Neutrophil (primary cell): ENCODE data around the gene SPATA18.
"Not testable (repeated sequence)": the region's sequence is repeated elsewhere in the genome, so short reads cannot be mapped to it uniquely, and the experiment has no call there.

Experiments used
- H3K27ac ChIP-seq: fragments of 200-600 bp; sonication (generic); 2 replicates; pipeline ENCODE4 v1.5.1; 2016; ENCODE audit warnings: mild to moderate bottlenecking, moderate library complexity
- H3K27me3 ChIP-seq: fragments of 200-600 bp; sonication (generic); 2 replicates; pipeline ENCODE4 v1.6.0; 2016; ENCODE audit warnings: mild to moderate bottlenecking
- H3K36me3 ChIP-seq: fragments of 200-600 bp; sonication (generic); 2 replicates; pipeline ENCODE4 v1.5.1; 2017
- H3K4me1 ChIP-seq, 2 experiments: fragments of 200-600 bp in 1 of 2; sonication (generic) in 1 of 2; 1 replicate in 1 of 2; 2 replicates in 1 of 2; pipeline versions ENCODE4 v1.5.1 to v1.6.1; 2013 to 2016; ENCODE audit warnings: low read depth in 1 of 2, low read length in 1 of 2, mild to moderate bottlenecking in 1 of 2, moderate library complexity in 1 of 2; ENCODE audit not compliant: control insufficient read depth in 1 of 2, insufficient read depth in 1 of 2
- H3K4me3 ChIP-seq, 2 experiments: fragments of 200-600 bp in 1 of 2; sonication (generic) in 1 of 2; 1 replicate in 1 of 2; 2 replicates in 1 of 2; pipeline ENCODE4 v1.5.1; 2013 to 2016; ENCODE audit warnings: low read depth in 1 of 2, low read length in 1 of 2, mild to moderate bottlenecking in 1 of 2, moderate library complexity in 1 of 2
- H3K9me3 ChIP-seq: fragments of 200-600 bp; sonication (generic); 2 replicates; pipeline ENCODE4 v1.5.1; 2016
- CTCF ChIP-seq: fragments of 200-600 bp; sonication (generic); IDR thresholded peaks from 2 replicates; pipeline ENCODE4 v1.5.1; 2016; ENCODE audit warnings: antibody characterized with exemption

The SPATA18 gene

GRCh38 chr4:52126226-52126625 lies 75.1 kb downstream of the SPATA18 start:
- no peak overlapping the region for H3K4me3 ChIP-seq
- no peaks in the 10 kb centered on the region for H3K27me3 ChIP-seq
- H3K4me1 ChIP-seq: no peaks in the 10 kb centered on the region
- no peaks in the 10 kb centered on the region for H3K9me3 ChIP-seq
- H3K36me3 ChIP-seq: no peaks in the 10 kb centered on the region
- no peak overlapping the region for H3K27ac ChIP-seq
- TF ChIP-seq CTCF: no peak

- H3K9me3 ChIP-seq: no peaks in the 10 kb centered on the region
- no peak for TF ChIP-seq CTCF
- no peaks in the 10 kb centered on the region for H3K36me3 ChIP-seq
- no peaks in the 10 kb centered on the region for H3K4me1 ChIP-seq
- H3K27ac ChIP-seq: no peak overlapping the region
- H3K27me3 ChIP-seq: no peaks in the 10 kb centered on the region
- no peak overlapping the region for H3K4me3 ChIP-seq
These were observed 75.9 kb downstream of the SPATA18 start for GRCh38 chr4:52126966-52127365.

- Histone ChIP-seq H3K36me3 (no peaks in the 10 kb centered on the region), H3K9me3 (no peaks in the 10 kb centered on the region), H3K4me1 (no peaks in the 10 kb centered on the region), H3K27me3 (no peaks in the 10 kb centered on the region), H3K4me3 (no peak overlapping the region), H3K27ac (no peak overlapping the region)
- no peak for TF ChIP-seq CTCF
These were observed 84.1 kb downstream of the SPATA18 start for GRCh38 chr4:52135171-52135570.

- not testable (repeated sequence) for H3K4me1 ChIP-seq, H3K4me3 ChIP-seq, H3K27me3 ChIP-seq, H3K27ac ChIP-seq, H3K9me3 ChIP-seq, H3K36me3 ChIP-seq
These were observed 86.0 kb downstream of the SPATA18 start for GRCh38 chr4:52137152-52137551.

- no peak for TF ChIP-seq CTCF
- Histone ChIP-seq H3K27me3 (no peaks in the 10 kb centered on the region), H3K4me3 (no peak overlapping the region), H3K27ac (no peak overlapping the region), H3K4me1 (no peaks in the 10 kb centered on the region), H3K9me3 (peaks cover 6% of the 10 kb centered on the region), H3K36me3 (no peaks in the 10 kb centered on the region)
These were observed 91.7 kb downstream of the SPATA18 start for GRCh38 chr4:52142816-52143215.

- peaks cover 6% of the 10 kb centered on the region for H3K9me3 ChIP-seq
- H3K27me3 ChIP-seq: no peaks in the 10 kb centered on the region
- H3K4me3 ChIP-seq: no peak overlapping the region
- no peaks in the 10 kb centered on the region for H3K36me3 ChIP-seq
- no peak for TF ChIP-seq CTCF
- H3K4me1 ChIP-seq: no peaks in the 10 kb centered on the region
- H3K27ac ChIP-seq: no peak overlapping the region
These were observed 92.7 kb downstream of the SPATA18 start for GRCh38 chr4:52143815-52144214.
